Mesendoderm (in vitro differentiated cells): ENCODE data around the gene MMAB.

Experiments used
- DNase-seq: peaks from one replicate; pipeline ENCODE4 v3.0.0; 2013
- H2AK5ac ChIP-seq: 2 replicates; pipeline ENCODE4 v1.6.1; 2013; ENCODE audit warnings: low read length, inconsistent platforms
- H2BK120ac ChIP-seq: 2 replicates; pipeline ENCODE4 v1.6.1; 2013; ENCODE audit warnings: low read depth, mild to moderate bottlenecking, low read length, moderate library complexity, mixed read lengths
- H2BK15ac ChIP-seq: replicated peaks from 2 replicates; pipeline ENCODE4 v1.6.1; 2013; ENCODE audit warnings: low read depth, mild to moderate bottlenecking, moderate library complexity
- H2BK5ac ChIP-seq: 2 replicates; pipeline ENCODE4 v1.6.1; 2013; ENCODE audit warnings: low read length, inconsistent platforms
- H3K18ac ChIP-seq: 2 replicates; pipeline ENCODE4 v1.6.1; 2013; ENCODE audit warnings: mild to moderate bottlenecking, low read length, mixed read lengths
- H3K23ac ChIP-seq: one replicate; pipeline ENCODE4 v1.6.1; 2013; ENCODE audit warnings: low read length
- H3K27ac ChIP-seq: 2 replicates; pipeline ENCODE4 v1.5.1; 2013; ENCODE audit warnings: low read depth, mild to moderate bottlenecking, inconsistent platforms, low read length, moderate library complexity
- H3K27me3 ChIP-seq: 2 replicates; pipeline ENCODE4 v1.6.1; 2013; ENCODE audit warnings: low read length, control low read depth, mild to moderate bottlenecking, inconsistent platforms; ENCODE audit not compliant: insufficient read depth, poor library complexity
- H3K36me3 ChIP-seq: 2 replicates; pipeline ENCODE4 v1.6.1; 2013; ENCODE audit warnings: low read length, inconsistent platforms; ENCODE audit not compliant: control insufficient read depth, insufficient read depth
- H3K4ac ChIP-seq: one replicate; pipeline ENCODE4 v1.6.1; 2013; ENCODE audit warnings: low read depth, mild to moderate bottlenecking, low read length, moderate library complexity
- H3K4me1 ChIP-seq: 2 replicates; pipeline ENCODE4 v1.6.1; 2013; ENCODE audit warnings: low read depth, low read length, inconsistent platforms; ENCODE audit not compliant: control insufficient read depth
- H3K4me2 ChIP-seq: 2 replicates; pipeline ENCODE4 v1.6.1; 2013; ENCODE audit warnings: low read length
- H3K4me3 ChIP-seq: 2 replicates; pipeline ENCODE4 v1.5.1; 2013; ENCODE audit warnings: mild to moderate bottlenecking, low read length
- H3K56ac ChIP-seq: one replicate; pipeline ENCODE4 v1.6.1; 2013; ENCODE audit warnings: low read length
- H3K79me1 ChIP-seq: 2 replicates; pipeline ENCODE4 v1.6.1; 2013; ENCODE audit warnings: low read length, inconsistent platforms
- H3K79me2 ChIP-seq: 2 replicates; pipeline ENCODE4 v1.6.1; 2013; ENCODE audit warnings: mild to moderate bottlenecking, low read length; ENCODE audit not compliant: control insufficient read depth, insufficient read depth
- H3K9ac ChIP-seq: 2 replicates; pipeline ENCODE4 v1.6.1; 2013; ENCODE audit warnings: low read length, inconsistent platforms
- H4K5ac ChIP-seq: one replicate; pipeline ENCODE4 v1.6.1; 2013; ENCODE audit warnings: low read length
- H4K8ac ChIP-seq: one replicate; pipeline ENCODE4 v1.6.1; 2013; ENCODE audit warnings: low read depth, mild to moderate bottlenecking, control low read depth, low read length, moderate library complexity
- WGBS: extraction: QIAGEN DNeasy Blood & Tissue Kit; methylation state at CpG from one replicate; pipeline ENCODE4 v1.1.7; 2013; ENCODE audit warnings: low lambda C conversion rate, missing lambda C conversion rate; ENCODE audit not compliant: insufficient coverage; ENCODE audit errors: extremely low coverage; 5-methylcytosine and 5-hydroxymethylcytosine counted together

MMAB gene

DNA sequence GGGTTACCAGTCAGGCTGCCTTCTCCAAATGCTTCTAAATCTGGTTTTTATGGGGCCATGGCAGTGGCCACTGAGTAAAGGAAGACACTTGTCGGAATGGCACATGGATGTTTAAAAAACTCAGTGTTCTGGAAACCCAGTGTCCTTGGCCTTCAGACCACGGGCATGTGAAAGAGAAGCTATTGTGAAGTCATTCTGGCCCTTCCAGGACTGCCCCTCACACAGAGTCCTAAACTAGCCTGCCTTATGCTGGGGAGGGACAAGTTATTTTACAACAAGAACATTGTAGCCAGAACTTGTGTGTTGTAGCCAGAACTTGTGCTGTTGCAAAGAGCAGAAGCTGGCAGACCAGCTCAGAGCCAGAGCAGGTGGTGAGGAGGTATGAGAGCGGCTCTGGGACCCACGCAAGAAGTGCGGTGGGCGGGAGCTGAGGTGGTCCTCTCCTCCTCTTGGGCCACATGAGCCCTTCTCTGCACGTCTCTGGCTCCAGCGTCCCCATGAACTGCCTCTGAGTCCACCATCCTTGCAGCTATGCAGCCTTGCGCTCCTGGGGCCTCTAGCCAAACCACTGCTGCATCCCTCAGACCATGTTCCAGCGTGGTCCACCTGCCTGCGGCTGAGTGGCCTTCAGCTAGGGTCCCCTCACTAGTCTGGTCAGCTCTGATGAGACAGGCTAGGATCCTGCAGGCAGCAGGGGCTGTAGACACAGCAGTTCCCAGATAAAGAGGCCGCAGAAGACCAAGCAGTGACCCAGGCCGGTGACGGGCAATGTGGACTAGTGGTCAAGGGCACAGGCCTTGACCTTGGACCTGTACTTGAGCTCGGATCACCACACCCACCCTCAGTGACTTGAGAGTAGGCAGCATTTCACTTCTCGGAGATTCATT is 32.5 kb downstream of the MMAB start:
- no peak overlapping the region for H4K5ac ChIP-seq
- WGBS = no CpG with 5 or more reads among the region's 16 CpGs
- no peak overlapping the region for H3K56ac ChIP-seq
- H3K4me2 ChIP-seq = no peak overlapping the region
- H3K27me3 ChIP-seq = no peaks in the 10 kb centered on the region
- H4K8ac ChIP-seq = no peak overlapping the region
- H3K79me1 ChIP-seq = no peaks in the 10 kb centered on the region
- H3K4me1 ChIP-seq = no peaks in the 10 kb centered on the region
- H2AK5ac ChIP-seq = no peak overlapping the region
- H2BK120ac ChIP-seq = no peak overlapping the region
- no peak overlapping the region for H3K4ac ChIP-seq
- no peak overlapping the region for H3K9ac ChIP-seq
- no peaks in the 10 kb centered on the region for H3K36me3 ChIP-seq
- no peak overlapping the region for H3K23ac ChIP-seq
- no peak overlapping the region for H2BK5ac ChIP-seq
- H3K18ac ChIP-seq = no peak overlapping the region
- no peak for DNase-seq
- no peaks in the 10 kb centered on the region for H3K79me2 ChIP-seq
- H3K4me3 ChIP-seq = no peak overlapping the region
- H3K27ac ChIP-seq = no peak overlapping the region
- no peak overlapping the region for H2BK15ac ChIP-seq

- no peaks in the 10 kb centered on the region for H3K36me3 ChIP-seq
- no peak overlapping the region for H4K5ac ChIP-seq
- no peak overlapping the region for H2AK5ac ChIP-seq
- H3K4ac ChIP-seq = no peak overlapping the region
- DNase-seq = no peak
- no peak overlapping the region for H3K4me3 ChIP-seq
- no CpG with 5 or more reads among the region's 9 CpGs for WGBS
- no peaks in the 10 kb centered on the region for H3K79me1 ChIP-seq
- H3K18ac ChIP-seq = no peak overlapping the region
- H3K9ac ChIP-seq = no peak overlapping the region
- no peaks in the 10 kb centered on the region for H3K4me1 ChIP-seq
- no peak overlapping the region for H2BK5ac ChIP-seq
- no peaks in the 10 kb centered on the region for H3K27me3 ChIP-seq
- H3K27ac ChIP-seq = no peak overlapping the region
- H3K79me2 ChIP-seq = no peaks in the 10 kb centered on the region
- no peak overlapping the region for H3K56ac ChIP-seq
- H4K8ac ChIP-seq = no peak overlapping the region
- H2BK15ac ChIP-seq = no peak overlapping the region
- H3K23ac ChIP-seq = no peak overlapping the region
- H3K4me2 ChIP-seq = no peak overlapping the region
- no peak overlapping the region for H2BK120ac ChIP-seq
Observed at GRCh38 chr12:109539508-109539907, 33.8 kb downstream of the MMAB start.

- Histone ChIP-seq H3K56ac (no peak overlapping the region), H3K79me1 (no peaks in the 10 kb centered on the region), H2BK120ac (no peak overlapping the region), H2BK15ac (no peak overlapping the region), H3K4ac (no peak overlapping the region), H3K79me2 (no peaks in the 10 kb centered on the region), H3K4me1 (no peaks in the 10 kb centered on the region), H3K4me3 (no peak overlapping the region), H3K23ac (no peak overlapping the region), H2AK5ac (no peak overlapping the region), H3K36me3 (no peaks in the 10 kb centered on the region), H2BK5ac (no peak overlapping the region), H3K27me3 (no peaks in the 10 kb centered on the region), H3K18ac (no peak overlapping the region), H4K8ac (no peak overlapping the region), H4K5ac (no peak overlapping the region), H3K9ac (no peak overlapping the region), H3K27ac (no peak overlapping the region), H3K4me2 (no peak overlapping the region)
- WGBS = no CpG with 5 or more reads among the region's 16 CpGs
- DNase-seq = peak; percentile 13
Observed at GRCh38 chr12:109538191-109538863, 35.0 kb downstream of the MMAB start.

DNA sequence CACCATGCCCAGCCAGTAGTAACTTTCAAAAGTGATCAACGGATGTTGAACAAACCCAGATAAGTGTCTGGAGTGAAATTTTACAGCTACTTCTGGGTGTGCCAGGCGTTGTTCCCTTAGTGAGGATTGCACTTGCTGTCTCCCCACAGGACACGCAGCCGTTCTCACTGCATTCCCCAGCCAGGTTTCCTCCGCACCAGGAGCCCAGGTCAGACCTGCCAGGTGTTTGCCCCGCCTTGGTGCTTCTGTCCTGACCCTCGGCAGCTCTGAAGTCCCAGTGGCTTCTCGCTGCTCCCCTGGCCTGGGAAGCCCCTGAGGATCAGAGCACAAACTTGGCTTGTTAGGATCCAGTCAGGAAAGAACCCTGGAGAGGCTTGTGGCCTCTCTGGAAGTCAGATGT is 36.2 kb downstream of the MMAB start:
- Histone ChIP-seq H3K36me3 (no peaks in the 10 kb centered on the region), H3K9ac (no peak overlapping the region), H3K18ac (no peak overlapping the region), H4K8ac (no peak overlapping the region), H2BK15ac (no peak overlapping the region), H3K27me3 (no peaks in the 10 kb centered on the region), H3K4ac (no peak overlapping the region), H3K4me2 (no peak overlapping the region), H2BK5ac (no peak overlapping the region), H2AK5ac (no peak overlapping the region), H3K56ac (no peak overlapping the region), H3K4me3 (no peak overlapping the region), H3K27ac (no peak overlapping the region), H3K79me1 (no peaks in the 10 kb centered on the region), H3K4me1 (no peaks in the 10 kb centered on the region), H3K23ac (no peak overlapping the region), H4K5ac (no peak overlapping the region), H2BK120ac (no peak overlapping the region), H3K79me2 (no peaks in the 10 kb centered on the region)
- WGBS = no CpG with 5 or more reads among the region's 8 CpGs
- no peak for DNase-seq

GRCh38 chr12:109535863-109536250 is 37.4 kb downstream of the MMAB start:
- no CpG with 5 or more reads among the region's 5 CpGs for WGBS
- no peak overlapping the region for H2AK5ac ChIP-seq
- H3K36me3 ChIP-seq = no peaks in the 10 kb centered on the region

More at GRCh38 chr12:109535863-109536250, 37.4 kb downstream of the MMAB start:
- no peak overlapping the region for H3K4ac ChIP-seq
- H3K23ac ChIP-seq = no peak overlapping the region
- H3K79me2 ChIP-seq = no peaks in the 10 kb centered on the region
- H3K4me2 ChIP-seq = no peak overlapping the region
- no peak overlapping the region for H3K27ac ChIP-seq
- no peak overlapping the region for H3K4me3 ChIP-seq
- no peak overlapping the region for H4K8ac ChIP-seq
- H2BK5ac ChIP-seq = no peak overlapping the region
- H2BK120ac ChIP-seq = no peak overlapping the region
- no peak overlapping the region for H2BK15ac ChIP-seq
- DNase-seq = no peak
- H3K56ac ChIP-seq = peak overlapping the region; percentile 22
- no peak overlapping the region for H3K9ac ChIP-seq
- H3K27me3 ChIP-seq = no peaks in the 10 kb centered on the region
- H3K18ac ChIP-seq = no peak overlapping the region
- no peak overlapping the region for H4K5ac ChIP-seq
- no peaks in the 10 kb centered on the region for H3K79me1 ChIP-seq
- no peaks in the 10 kb centered on the region for H3K4me1 ChIP-seq
